GM19035 (cell line): ENCODE results near the gene CRTAP.
"Not testable (repeated sequence)": the region's sequence is repeated elsewhere in the genome, so short reads cannot be mapped to it uniquely, and the experiment has no call there.

Experiments used
- ATAC-seq: cut with Tn5 transposase; IDR thresholded peaks from one replicate; pipeline ENCODE4 v1.9.1; 2021; ENCODE audit not compliant: unreplicated experiment

The CRTAP gene

GRCh38 chr3:33173103-33173502 is 59.3 kb downstream of the CRTAP start:
- ATAC-seq, result no peak

GRCh38 chr3:33173672-33174071 is 59.9 kb downstream of the CRTAP start:
- ATAC-seq, result no peak

DNA sequence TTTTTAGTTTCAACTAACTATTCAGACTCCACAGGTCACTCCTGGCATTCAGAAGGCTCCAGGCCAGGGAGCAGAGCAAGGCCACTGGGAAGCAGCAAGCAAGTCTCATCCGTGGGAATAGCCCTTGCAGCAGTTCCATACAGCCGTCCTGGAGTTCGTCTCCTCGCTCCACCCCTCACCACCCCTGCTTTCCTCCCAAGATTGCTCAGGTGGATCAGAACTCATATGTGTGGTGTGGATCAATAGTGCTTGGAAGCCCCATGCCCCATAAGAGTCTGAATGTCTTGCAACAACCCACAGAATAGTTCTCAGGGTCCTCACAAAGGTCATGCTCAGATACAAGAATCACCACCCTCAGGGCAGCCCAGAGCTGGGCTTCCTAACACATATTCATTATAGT is 60.3 kb downstream of the CRTAP start:
- ATAC-seq, result no peak

- no peak for ATAC-seq
These were observed 61.0 kb downstream of the CRTAP start for GRCh38 chr3:33174711-33175414.

DNA sequence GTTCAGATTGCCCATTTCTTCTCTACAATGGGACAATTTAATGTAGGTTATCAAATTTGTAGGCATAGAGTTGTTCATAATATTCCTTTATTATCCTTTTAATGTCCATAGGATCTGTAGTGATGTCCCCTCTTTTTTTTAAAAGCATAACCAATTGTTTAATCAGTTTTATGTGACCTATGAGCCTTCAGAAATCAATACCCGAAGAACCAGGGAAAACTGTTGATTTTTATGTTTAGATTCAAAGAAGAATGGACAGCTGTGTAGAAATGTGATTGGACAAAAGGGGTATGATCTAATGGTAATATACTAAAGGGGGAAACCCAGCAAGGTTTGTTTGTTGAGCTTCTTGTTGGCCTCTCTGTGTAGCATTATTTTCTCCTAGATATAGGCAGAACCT is 65.3 kb downstream of the CRTAP start:
- no peak for ATAC-seq

- ATAC-seq, result no peak
These were observed 67.4 kb downstream of the CRTAP start for GRCh38 chr3:33181229-33181628.

- ATAC-seq, result not testable (repeated sequence)
These were observed 67.8 kb downstream of the CRTAP start for GRCh38 chr3:33181641-33182040.

GRCh38 chr3:33184863-33185262 is 71.0 kb downstream of the CRTAP start:
- ATAC-seq, result no peak

- no peak for ATAC-seq
These were observed 72.9 kb downstream of the CRTAP start for GRCh38 chr3:33186524-33187367.

DNA sequence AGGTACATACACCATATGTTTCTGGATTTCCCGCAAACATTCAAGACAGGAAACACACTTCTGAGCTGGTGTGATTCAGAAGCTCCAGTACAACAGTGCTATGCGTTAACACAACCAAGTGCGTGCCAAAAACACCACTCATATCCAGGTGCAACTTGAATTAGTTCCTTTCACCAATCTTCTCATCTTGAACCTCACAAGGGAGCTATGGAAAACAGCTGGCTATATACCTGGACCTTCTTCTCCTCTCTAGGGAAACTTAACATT is 73.5 kb downstream of the CRTAP start:
- no peak for ATAC-seq

DNA sequence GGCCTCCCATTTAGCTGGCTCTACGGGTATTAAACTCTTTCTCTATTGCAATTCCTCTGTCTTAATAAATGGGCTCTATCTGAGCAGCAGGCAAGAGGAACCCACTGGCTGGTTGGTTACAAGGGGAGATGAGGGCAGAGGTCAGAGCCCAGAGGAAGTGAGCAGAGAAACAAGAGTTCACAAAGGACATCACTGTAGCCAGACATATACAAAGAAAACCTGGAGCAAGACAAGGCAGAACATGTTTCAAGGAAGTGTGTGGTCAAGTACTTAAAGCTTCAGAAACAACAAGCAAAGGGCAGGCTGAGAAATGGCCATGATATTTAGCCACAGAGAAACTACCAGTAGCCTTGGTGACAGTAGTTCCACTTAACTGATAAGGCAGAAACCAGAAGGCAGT is 80.5 kb downstream of the CRTAP start:
- ATAC-seq, result no peak

DNA sequence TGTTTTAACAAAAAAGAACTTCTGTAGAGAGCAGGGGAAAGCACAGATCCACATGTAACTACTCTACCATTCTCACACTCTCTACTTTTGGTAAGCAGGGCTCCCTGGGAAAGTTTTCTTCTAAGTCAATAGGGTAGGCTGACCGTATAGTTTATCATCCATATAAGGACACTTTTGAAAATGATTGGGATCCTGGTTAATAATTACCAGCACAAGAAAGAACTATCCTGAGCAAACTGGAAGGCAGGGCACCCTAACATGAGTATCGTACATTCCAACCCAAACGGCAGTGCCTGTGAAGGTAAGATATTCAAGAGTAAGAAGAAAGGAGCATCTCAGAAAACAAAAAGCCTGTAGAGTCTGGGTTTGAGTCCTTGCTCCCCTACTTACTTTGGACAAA is 82.7 kb downstream of the CRTAP start:
- no peak for ATAC-seq
